Measurements from ENCODE around the gene CFAP100. TPM values are rescaled to one million over a fixed set of nuclear protein-coding genes. Genes with fewer than 3 reads are reported as not detected.

The CFAP100 gene
- total and polyA plus RNA-seq, 9 of the 15 experiments (the other 6 are each of a cell fraction or from before 2014, with no cell fraction given): not detected

GRCh38 chr3:126355777-126356372, 38.8 kb upstream of the CFAP100 start (continued):
- 0 out of 2 replicates have a peak, but pooled peaks have one; percentile 25 for TF ChIP-seq ZBTB33 (CRISPR knock-in tag; IDR thresholded peaks at IDR 0.05)
- peak; percentile 57 for TF ChIP-seq GMEB1 (CRISPR knock-in tag; IDR thresholded peaks at IDR 0.05)
- no peak for TF ChIP-seq SMAD2 (IDR thresholded peaks at IDR 0.05; ENCODE audit: low read depth, low read length)
- peak; percentile 16 for TF ChIP-seq HNRNPLL (IDR thresholded peaks at IDR 0.05; ENCODE audit: low read depth, low read length, poor library complexity, severe bottlenecking)
- TF ChIP-seq C11orf30 (IDR thresholded peaks at IDR 0.05; ENCODE audit: low read depth): no peak
- TF ChIP-seq DPF2 (IDR thresholded peaks at IDR 0.05): no peak
- peak; percentile 91 to 95 for TF ChIP-seq MNT (conservative IDR thresholded peaks at IDR 0.05)
- no peak for TF ChIP-seq CAMTA2 (CRISPR knock-in tag; conservative IDR thresholded peaks at IDR 0.05)
- no peak for TF ChIP-seq ETV5 (CRISPR knock-in tag; IDR thresholded peaks at IDR 0.05; ENCODE audit: low read depth)
- TF ChIP-seq ETV6 (IDR thresholded peaks at IDR 0.05; ENCODE audit: borderline replicate concordance in 1 of 2, low read depth in 2 of 2, low read length in 1 of 2): no peak
- no peak for TF ChIP-seq ETV6 (CRISPR knock-in tag; IDR thresholded peaks at IDR 0.05; ENCODE audit: borderline replicate concordance)
- TF ChIP-seq SMARCE1 (IDR thresholded peaks at IDR 0.05): no peak
- TF ChIP-seq NFRKB (IDR thresholded peaks at IDR 0.05; ENCODE audit: low read depth): no peak
- TF ChIP-seq L3MBTL2 (IDR thresholded peaks at IDR 0.05): peak; percentile 83
- no peak for TF ChIP-seq THAP7 (CRISPR knock-in tag; IDR thresholded peaks at IDR 0.05)
- TF ChIP-seq NBN (IDR thresholded peaks at IDR 0.05; ENCODE audit: low read depth): no peak
- no peak for TF ChIP-seq WHSC1 (IDR thresholded peaks at IDR 0.05; ENCODE audit: low read length)
- 0 out of 2 replicates have a peak, but pooled peaks have one; percentile 16 for TF ChIP-seq ZNF592 (IDR thresholded peaks at IDR 0.05)
- peak in 1 of 2 experiments; percentile 72; a peak in 1 of 4 replicates for TF ChIP-seq SIN3A (IDR thresholded peaks at IDR 0.05; ENCODE audit: borderline replicate concordance in 2 of 2, control insufficient read depth in 1 of 2, low read depth in 2 of 2, low read length in 2 of 2)

Measured in K562 (cell line).